Measurements from ENCODE around the gene PTPRG. TPM values are rescaled to one million over a fixed set of nuclear protein-coding genes. Genes with fewer than 3 reads are reported as not detected.

The PTPRG gene
- polyA plus RNA-seq, 1 donor (not counting 4 experiments of a cell fraction or from before 2014, with no cell fraction given), result 12.1 TPM

DNA sequence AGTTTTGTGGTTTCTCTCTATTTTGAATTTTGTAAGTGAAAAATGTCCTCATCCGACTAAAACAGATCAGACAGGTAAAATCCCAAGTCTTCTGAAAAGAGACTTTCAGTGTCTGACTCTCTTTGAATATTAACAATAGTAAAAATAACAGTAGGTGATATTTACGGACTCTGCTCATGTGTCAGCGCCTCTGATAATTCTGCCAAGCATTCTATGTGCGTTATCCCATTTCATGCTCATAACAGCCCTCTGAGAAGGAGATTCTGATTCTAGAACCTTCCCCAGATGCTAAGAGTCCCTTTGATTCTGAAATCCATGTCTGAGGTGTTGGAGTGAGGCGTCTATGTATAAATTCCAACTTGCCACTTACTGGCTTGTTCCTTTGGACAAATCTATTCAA lies 529.1 kb downstream of the PTPRG start:
- H3K9ac ChIP-seq (ENCODE audit: control insufficient read depth, extremely low read depth, insufficient read depth, low read length), result no peak overlapping the region
- H3K4me3 ChIP-seq (ENCODE audit: control insufficient read depth in 2 of 3, extremely low read depth in 1 of 3, insufficient read depth in 2 of 3, low read depth in 1 of 3, low read length in 3 of 3), result no peak overlapping the region
- TF ChIP-seq EZH2 (IDR thresholded peaks at IDR 0.05; ENCODE audit: low read length), result no peak
- TF ChIP-seq, protein P1, sequence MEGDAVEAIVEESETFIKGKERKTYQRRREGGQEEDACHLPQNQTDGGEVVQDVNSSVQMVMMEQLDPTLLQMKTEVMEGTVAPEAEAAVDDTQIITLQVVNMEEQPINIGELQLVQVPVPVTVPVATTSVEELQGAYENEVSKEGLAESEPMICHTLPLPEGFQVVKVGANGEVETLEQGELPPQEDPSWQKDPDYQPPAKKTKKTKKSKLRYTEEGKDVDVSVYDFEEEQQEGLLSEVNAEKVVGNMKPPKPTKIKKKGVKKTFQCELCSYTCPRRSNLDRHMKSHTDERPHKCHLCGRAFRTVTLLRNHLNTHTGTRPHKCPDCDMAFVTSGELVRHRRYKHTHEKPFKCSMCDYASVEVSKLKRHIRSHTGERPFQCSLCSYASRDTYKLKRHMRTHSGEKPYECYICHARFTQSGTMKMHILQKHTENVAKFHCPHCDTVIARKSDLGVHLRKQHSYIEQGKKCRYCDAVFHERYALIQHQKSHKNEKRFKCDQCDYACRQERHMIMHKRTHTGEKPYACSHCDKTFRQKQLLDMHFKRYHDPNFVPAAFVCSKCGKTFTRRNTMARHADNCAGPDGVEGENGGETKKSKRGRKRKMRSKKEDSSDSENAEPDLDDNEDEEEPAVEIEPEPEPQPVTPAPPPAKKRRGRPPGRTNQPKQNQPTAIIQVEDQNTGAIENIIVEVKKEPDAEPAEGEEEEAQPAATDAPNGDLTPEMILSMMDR (optimal IDR thresholded peaks at IDR 0.05 in 1 of 3, IDR thresholded peaks at IDR 0.05 in 1 of 3, conservative IDR thresholded peaks at IDR 0.05 in 1 of 3; ENCODE audit: extremely low read depth in 1 of 3, insufficient read depth in 2 of 3, low read length in 3 of 3), result no peak
- no peaks in the 10 kb centered on the region for H3K36me3 ChIP-seq (ENCODE audit: control insufficient read depth in 2 of 2, extremely low read depth in 1 of 2, insufficient read depth in 2 of 2, low read length in 2 of 2)
- H3K9me1 ChIP-seq (ENCODE audit: control insufficient read depth, extremely low read depth, insufficient read depth, low read length), result no peaks in the 10 kb centered on the region
- dilution Hi-C loops (cut with MboI; ENCODE audit: extremely low pct_ligation_motif_present, low sequenced_read_pairs), result no loop called here
- no peaks in the 10 kb centered on the region for H3K27me3 ChIP-seq (ENCODE audit: control insufficient read depth, extremely low read depth, insufficient read depth, low read length)
- H3K4me2 ChIP-seq (ENCODE audit: control insufficient read depth, extremely low read depth, insufficient read depth, low read depth, low read length), result no peak overlapping the region
- no peaks in the 10 kb centered on the region for H3K79me2 ChIP-seq (ENCODE audit: control insufficient read depth, insufficient read depth, low read length)
- H3K4me1 ChIP-seq (ENCODE audit: control insufficient read depth, extremely low read depth, insufficient read depth, low read length), result no peaks in the 10 kb centered on the region
- no peak for DNase-seq (ENCODE audit: low read depth, low spot score)
- no peak overlapping the region for H3K27ac ChIP-seq (ENCODE audit: control insufficient read depth, insufficient read depth, low read length)
- no peak for FAIRE-seq
- no peak overlapping the region for H2AFZ ChIP-seq (ENCODE audit: control insufficient read depth, low read length)
- no peaks in the 10 kb centered on the region for H3K9me3 ChIP-seq (ENCODE audit: control insufficient read depth, low read depth, low read length)
- no peaks in the 10 kb centered on the region for H4K20me1 ChIP-seq (ENCODE audit: control insufficient read depth, extremely low read depth, insufficient read depth, low read length)

DNA sequence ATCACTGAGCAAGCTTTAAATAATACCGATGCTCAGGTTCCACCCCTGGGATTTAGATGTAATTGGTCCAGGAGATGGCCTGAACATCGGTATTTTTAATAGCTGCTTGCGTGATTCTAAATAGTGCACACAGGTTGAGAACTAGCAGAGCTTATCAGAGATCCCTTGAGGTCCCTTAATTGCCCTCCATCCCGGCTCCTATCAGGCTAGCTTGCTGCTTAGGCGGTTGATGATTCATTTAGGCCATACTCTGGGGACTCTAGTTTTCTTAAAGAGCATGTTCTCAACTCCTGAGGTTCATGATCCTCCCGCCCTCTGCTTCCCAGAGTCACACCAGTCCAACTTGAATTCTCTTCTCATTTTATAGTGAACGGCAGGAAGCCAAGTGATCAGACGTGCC lies 531.7 kb downstream of the PTPRG start:
- no peaks in the 10 kb centered on the region for H4K20me1 ChIP-seq (ENCODE audit: control insufficient read depth, extremely low read depth, insufficient read depth, low read length)
- H3K9me3 ChIP-seq (ENCODE audit: control insufficient read depth, low read depth, low read length), result no peaks in the 10 kb centered on the region
- no peak overlapping the region for H3K27ac ChIP-seq (ENCODE audit: control insufficient read depth, insufficient read depth, low read length)
- H3K9ac ChIP-seq (ENCODE audit: control insufficient read depth, extremely low read depth, insufficient read depth, low read length), result no peak overlapping the region
- FAIRE-seq (no peak), DNase-seq (ENCODE audit: low read depth, low spot score) (no peak)
- no peak overlapping the region for H3K4me2 ChIP-seq (ENCODE audit: control insufficient read depth, extremely low read depth, insufficient read depth, low read depth, low read length)
- no peaks in the 10 kb centered on the region for H3K79me2 ChIP-seq (ENCODE audit: control insufficient read depth, insufficient read depth, low read length)
- no peak overlapping the region for H2AFZ ChIP-seq (ENCODE audit: control insufficient read depth, low read length)
- no peak for TF ChIP-seq EZH2 (IDR thresholded peaks at IDR 0.05; ENCODE audit: low read length)
- TF ChIP-seq, protein P1 (optimal IDR thresholded peaks at IDR 0.05 in 1 of 3, IDR thresholded peaks at IDR 0.05 in 1 of 3, conservative IDR thresholded peaks at IDR 0.05 in 1 of 3; ENCODE audit: extremely low read depth in 1 of 3, insufficient read depth in 2 of 3, low read length in 3 of 3), result no peak
- no peaks in the 10 kb centered on the region for H3K27me3 ChIP-seq (ENCODE audit: control insufficient read depth, extremely low read depth, insufficient read depth, low read length)
- no peak overlapping the region for H3K4me3 ChIP-seq (ENCODE audit: control insufficient read depth in 2 of 3, extremely low read depth in 1 of 3, insufficient read depth in 2 of 3, low read depth in 1 of 3, low read length in 3 of 3)
- no peaks in the 10 kb centered on the region for H3K9me1 ChIP-seq (ENCODE audit: control insufficient read depth, extremely low read depth, insufficient read depth, low read length)
- no peaks in the 10 kb centered on the region for H3K36me3 ChIP-seq (ENCODE audit: control insufficient read depth in 2 of 2, extremely low read depth in 1 of 2, insufficient read depth in 2 of 2, low read length in 2 of 2)
- no peaks in the 10 kb centered on the region for H3K4me1 ChIP-seq (ENCODE audit: control insufficient read depth, extremely low read depth, insufficient read depth, low read length)
- dilution Hi-C loops (cut with MboI; ENCODE audit: extremely low pct_ligation_motif_present, low sequenced_read_pairs), result no loop called here

Measured in keratinocyte (primary cell).